GM20000 (cell line): ENCODE measurements around the gene PEX5.
A peak's percentile ranks its signal among the peaks of the same experiment; 100 is the strongest.
"Not testable (repeated sequence)": the region's sequence is repeated elsewhere in the genome, so short reads cannot be mapped to it uniquely, and the experiment has no call there.

Source experiments
- DNase-seq: peaks from one replicate; pipeline ENCODE4 v3.0.0; 2012; ENCODE audit warnings: low spot score
- TF ChIP-seq, protein P1 (sequence below): IDR thresholded peaks from 2 replicates; pipeline ENCODE4 v1.5.1; 2012; ENCODE audit warnings: mild to moderate bottlenecking, control low read depth; ENCODE audit errors: extremely low read depth, missing control alignments

The PEX5 gene

DNA sequence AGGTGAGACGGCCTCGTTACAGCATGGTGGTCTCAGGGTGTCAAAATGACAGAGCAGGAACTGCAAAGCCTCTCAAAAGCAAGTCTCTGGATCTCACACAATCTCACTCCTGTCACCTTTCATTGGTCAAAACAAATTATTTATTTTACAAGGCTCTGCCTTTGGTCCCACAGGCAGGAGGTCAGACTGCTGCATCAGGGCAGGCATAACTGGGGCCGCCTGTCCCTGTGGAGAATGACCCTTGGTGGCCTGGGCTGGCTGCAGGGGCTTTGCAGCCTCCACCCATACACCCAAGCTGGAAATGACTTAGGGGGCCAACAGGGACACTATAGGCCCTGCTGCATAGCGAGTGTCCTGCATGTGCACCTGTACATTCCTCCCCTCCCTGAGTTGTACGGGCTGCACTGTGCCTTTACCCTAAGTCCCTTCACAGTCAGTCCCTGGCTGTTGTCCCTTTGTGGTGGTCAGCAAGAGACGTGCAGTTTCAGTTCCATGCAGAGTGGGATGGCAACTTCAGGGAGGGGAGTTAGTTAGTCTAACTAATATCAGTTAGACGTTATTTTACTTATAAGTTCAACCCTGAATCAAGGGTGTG is 28.1 kb downstream of the PEX5 start:
- DNase-seq, result no peak
- TF ChIP-seq, protein P1, sequence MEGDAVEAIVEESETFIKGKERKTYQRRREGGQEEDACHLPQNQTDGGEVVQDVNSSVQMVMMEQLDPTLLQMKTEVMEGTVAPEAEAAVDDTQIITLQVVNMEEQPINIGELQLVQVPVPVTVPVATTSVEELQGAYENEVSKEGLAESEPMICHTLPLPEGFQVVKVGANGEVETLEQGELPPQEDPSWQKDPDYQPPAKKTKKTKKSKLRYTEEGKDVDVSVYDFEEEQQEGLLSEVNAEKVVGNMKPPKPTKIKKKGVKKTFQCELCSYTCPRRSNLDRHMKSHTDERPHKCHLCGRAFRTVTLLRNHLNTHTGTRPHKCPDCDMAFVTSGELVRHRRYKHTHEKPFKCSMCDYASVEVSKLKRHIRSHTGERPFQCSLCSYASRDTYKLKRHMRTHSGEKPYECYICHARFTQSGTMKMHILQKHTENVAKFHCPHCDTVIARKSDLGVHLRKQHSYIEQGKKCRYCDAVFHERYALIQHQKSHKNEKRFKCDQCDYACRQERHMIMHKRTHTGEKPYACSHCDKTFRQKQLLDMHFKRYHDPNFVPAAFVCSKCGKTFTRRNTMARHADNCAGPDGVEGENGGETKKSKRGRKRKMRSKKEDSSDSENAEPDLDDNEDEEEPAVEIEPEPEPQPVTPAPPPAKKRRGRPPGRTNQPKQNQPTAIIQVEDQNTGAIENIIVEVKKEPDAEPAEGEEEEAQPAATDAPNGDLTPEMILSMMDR, result no peak

DNA sequence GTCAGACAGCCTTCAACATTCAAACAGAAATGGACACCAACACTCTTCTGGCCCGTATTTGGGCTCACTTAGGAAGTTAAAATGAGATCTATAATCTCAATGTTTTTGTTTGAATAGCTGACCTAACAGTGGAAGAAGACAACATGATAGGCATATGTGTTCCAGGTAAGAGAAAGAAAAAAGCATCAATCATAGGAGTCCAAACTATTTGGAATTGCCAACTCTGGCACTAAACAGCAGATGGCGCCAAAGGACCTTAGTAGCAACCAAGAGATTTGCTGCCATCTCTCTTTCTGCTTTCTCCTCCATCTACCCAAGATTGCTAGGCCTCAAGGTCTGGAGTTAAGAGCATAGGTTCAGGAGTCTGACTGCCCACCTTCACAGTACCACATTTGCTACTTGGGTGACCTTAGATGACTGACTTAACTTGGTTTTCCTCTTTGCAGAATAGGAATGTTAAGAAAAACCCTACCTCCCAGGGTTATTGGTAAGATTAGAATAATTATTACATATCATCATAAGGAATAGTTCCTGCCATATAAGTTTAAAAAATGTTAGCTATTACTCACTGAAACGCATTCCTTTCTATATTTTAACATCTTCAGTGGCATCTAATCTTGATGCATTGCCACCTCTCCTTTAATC is 30.2 kb downstream of the PEX5 start:
- DNase-seq, result peak; percentile 57

DNA sequence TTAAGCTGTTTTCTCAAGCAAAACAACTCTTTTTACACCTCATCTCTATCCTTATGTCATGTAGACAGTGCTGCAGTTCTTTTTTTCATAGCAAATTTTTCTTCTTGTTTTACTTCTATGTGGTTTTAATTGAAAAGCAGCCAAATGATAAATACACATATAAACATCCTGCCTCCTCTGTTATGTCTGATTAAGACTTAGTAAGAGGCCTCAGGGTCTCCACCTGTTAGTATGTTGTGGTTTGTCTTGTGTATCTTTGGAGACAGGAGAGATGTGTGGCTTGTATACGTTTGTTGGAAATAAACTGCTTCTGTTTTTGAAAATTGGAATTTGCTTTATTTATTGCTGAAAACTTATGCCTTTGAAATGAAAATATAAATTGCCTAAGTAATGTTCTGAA is 32.0 kb downstream of the PEX5 start:
- TF ChIP-seq, protein P1, result no peak
- no peak for DNase-seq

More for the DNA sequence above, 30.2 kb downstream of the PEX5 start:
- TF ChIP-seq, protein P1, result peak; percentile 86

DNA sequence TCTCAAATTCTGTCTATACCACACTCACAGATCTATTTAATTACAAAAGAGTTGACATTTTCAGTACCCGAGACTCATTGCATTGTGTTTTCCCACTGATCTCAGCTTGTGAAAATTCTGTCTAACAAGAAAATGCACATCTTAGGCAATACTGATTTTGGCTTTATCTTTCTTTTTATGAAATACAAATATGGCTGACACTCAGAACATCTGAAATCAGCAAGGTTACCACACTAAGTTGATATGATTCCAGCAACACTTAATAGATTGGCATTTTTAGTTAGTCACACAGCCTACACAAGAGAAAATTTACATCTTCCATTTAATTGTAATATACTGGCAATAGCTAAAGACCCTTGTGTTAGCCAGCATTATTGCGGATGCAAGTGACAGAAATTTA is 40.3 kb downstream of the PEX5 start:
- TF ChIP-seq, protein P1, result no peak
- no peak for DNase-seq

DNA sequence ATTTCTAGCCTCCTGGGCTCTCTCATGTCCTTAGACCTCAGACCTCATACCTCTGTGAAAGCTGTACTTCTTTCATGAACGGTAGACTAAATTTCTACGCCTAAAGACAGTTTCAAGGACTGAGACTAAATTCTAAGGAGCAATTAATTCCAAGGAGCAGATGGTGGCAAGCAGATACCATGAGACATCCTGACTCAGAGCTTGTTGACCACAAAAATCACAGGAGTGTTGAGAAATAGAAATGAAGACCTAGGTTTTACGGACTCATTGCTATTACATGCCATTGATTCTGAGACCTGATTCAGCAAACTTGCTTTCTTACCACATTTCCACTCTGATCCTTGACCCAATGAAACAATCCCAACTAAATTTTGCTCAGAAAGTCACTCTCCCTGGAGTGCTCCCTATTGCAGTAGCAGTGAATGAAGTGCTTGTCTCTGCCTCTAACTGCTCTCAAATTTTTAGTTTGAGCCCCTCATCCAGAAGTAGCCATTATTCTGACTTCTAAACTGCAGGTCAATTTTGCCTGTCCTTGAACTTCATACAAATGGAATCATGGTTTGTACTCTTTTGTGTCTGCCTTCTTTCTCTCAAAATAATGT is 52.0 kb downstream of the PEX5 start:
- TF ChIP-seq, protein P1, result no peak
- DNase-seq, result no peak

DNA sequence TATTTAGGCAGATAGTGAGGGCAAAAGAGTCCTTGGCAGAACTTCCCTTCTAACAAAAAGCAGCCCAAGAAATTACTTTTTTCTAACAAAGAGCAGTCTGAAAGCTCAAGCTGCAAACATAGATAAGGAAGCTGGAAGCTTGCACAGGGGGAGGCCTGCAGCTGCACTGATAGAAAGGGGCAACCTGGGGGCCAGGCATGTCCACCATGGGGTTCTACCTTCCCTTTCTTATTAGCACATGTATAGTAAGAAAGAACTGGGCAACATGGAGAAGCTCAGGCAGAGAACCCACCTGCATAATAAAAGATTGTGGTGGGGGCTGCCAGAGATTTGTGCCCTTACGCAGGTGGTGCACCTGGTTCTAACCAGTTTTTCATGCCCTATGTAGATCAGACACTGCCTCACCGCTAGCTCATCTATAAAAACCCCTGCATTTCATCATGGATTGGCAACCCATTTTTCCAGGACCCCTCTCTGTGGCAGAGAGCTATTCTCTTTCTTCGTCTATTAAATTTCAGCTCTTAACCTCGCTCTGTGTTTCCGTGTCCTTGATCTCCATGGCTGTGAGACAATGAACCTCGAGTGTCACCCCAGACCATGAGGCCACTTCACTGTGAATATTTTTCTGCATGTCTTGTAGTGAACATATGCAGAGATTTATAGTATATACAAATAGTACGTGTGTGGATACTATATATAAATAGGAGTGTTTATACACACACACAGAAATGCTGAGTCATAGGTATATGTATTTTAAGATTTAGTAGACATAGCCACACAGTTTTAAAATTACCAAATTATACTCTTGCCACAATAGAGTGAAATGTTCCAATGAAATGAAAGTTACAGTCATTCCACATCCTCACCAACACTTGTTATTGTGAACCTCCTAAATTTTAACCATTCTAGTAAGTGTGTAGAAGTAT is 53.0 kb downstream of the PEX5 start:
- TF ChIP-seq, protein P1, result no peak
- no peak for DNase-seq

DNA sequence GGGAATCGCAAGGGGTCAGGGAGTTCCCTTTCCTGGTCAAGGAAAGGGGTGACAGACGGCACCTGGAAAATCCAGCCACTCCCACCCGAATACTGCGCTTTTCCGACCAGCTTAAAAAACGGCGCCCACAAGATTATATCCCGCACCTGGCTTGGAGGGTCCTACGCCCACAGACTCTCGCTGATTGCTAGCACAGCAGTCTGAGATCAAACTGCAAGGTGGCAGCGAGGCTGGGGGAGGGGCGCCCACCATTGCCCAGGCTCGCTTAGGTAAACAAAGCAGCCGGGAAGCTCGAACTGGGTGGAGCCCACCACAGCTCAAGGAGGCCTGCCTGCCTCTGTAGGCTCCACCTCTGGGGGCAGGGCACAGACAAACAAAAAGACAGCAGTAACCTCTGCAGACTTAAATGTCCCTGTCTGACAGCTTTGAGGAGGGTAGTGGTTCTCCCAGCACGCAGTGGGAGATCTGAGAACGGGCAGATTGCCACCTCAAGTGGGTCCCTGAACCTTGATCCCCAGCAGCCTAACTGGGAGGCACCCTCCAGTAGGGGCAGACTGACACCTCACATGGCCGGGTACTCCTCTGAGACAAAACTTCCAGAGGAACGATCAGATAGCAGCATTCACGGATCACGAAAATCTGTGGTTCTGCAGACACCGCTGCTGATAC is 62.0 kb downstream of the PEX5 start:
- DNase-seq, result not testable (repeated sequence)
